Measurements from ENCODE around the gene LIPC. TPM values are rescaled to one million over a fixed set of nuclear protein-coding genes. Genes with fewer than 3 reads are reported as not detected.

LIPC gene
- total RNA-seq, result 0.07 and 0.34 TPM in 2 replicates

GRCh38 chr15:58431221-58432149 is at the start of gene LIPC:
Gene LIPC (plus strand): TSS chr15:58431991. CDS start chr15:58432033, 42 bp downstream.

